Activated T-helper 1 cell treated with anti-CD3 and anti-CD28 coated beads, Interleukin-12 subunit alpha, Interleukin-12 subunit beta, Interleukin-2, Interleukin-4 antibody, amounts not matched to agents 30 ng/mL and 10 ng/mL and 1 ng/mL, durations not matched to agents 14 hours and 24 hours and 36 hours (primary cell): ENCODE data around the gene KCTD15. TPM values are rescaled to one million over a fixed set of nuclear protein-coding genes. Genes with fewer than 3 reads are reported as not detected.

Experiments
- DNase-seq: peaks from one replicate; pipeline ENCODE4 v3.0.0; 2021; ENCODE audit warnings: low spot score
- H3K27ac Mint-ChIP-seq: one replicate; pipeline ENCODE4 v1.8.0; 2021; ENCODE audit warnings: mild to moderate bottlenecking, mixed read lengths
- H3K27me3 Mint-ChIP-seq: one replicate; pipeline ENCODE4 v1.8.0; 2022; ENCODE audit warnings: mild to moderate bottlenecking, moderate library complexity, mixed read lengths; ENCODE audit not compliant: insufficient read depth
- H3K36me3 Mint-ChIP-seq: one replicate; pipeline ENCODE4 v1.8.0; 2021; ENCODE audit warnings: low read depth, mixed read lengths
- H3K4me1 Mint-ChIP-seq: one replicate; pipeline ENCODE4 v1.8.0; 2021; ENCODE audit warnings: low read depth, mixed read lengths
- H3K4me3 Mint-ChIP-seq: one replicate; pipeline ENCODE4 v1.8.0; 2021; ENCODE audit warnings: mild to moderate bottlenecking, moderate library complexity, mixed read lengths
- H3K9me3 Mint-ChIP-seq: one replicate; pipeline ENCODE4 v1.8.0; 2021; ENCODE audit warnings: mixed read lengths
- intact Hi-C: fragments of 100-400 bp; cut with micrococcal nuclease; formaldehyde crosslinking; loops from one replicate; pipeline ENCODE4 v1.15.1; 2024
- total RNA-seq: library from RNA; stranded (reverse); gene quantifications from 2 replicates; pipeline ENCODE4 v1.2.3, GENCODE V29; 2022

KCTD15 gene
- total RNA-seq, 1 donor from 2014 or later = 12.6 TPM

GRCh38 chr19:33794683-33795369 lies 1.8 kb upstream of the KCTD15 start:
- DNase-seq = no peak
- peak overlapping the region; percentile 67 for H3K4me3 Mint-ChIP-seq
- H3K36me3 Mint-ChIP-seq = no peaks in the 10 kb centered on the region
- no peaks in the 10 kb centered on the region for H3K4me1 Mint-ChIP-seq
- no peaks in the 10 kb centered on the region for H3K9me3 Mint-ChIP-seq
- no peak overlapping the region for H3K27ac Mint-ChIP-seq
- intact Hi-C loops = loop anchor here (1.0 kb wide), 1 partner anchor 25 kb away; no protein-coding TSS in a partner anchor
- peaks cover 28% of the 10 kb centered on the region for H3K27me3 Mint-ChIP-seq

- H3K36me3 Mint-ChIP-seq = no peaks in the 10 kb centered on the region
- peak overlapping the region; percentile 73 for H3K4me3 Mint-ChIP-seq
- H3K27me3 Mint-ChIP-seq = peaks cover 28% of the 10 kb centered on the region
- no peaks in the 10 kb centered on the region for H3K4me1 Mint-ChIP-seq
- peak; percentile 27 for DNase-seq
- intact Hi-C loops = loop anchor here (1.0 to 2.0 kb wide), 3 partner anchors 17 to 339 kb away; no protein-coding TSS in a partner anchor
- H3K27ac Mint-ChIP-seq = peak overlapping the region; percentile 52
- H3K9me3 Mint-ChIP-seq = no peaks in the 10 kb centered on the region
Measured at GRCh38 chr19:33795370-33796163, 1.1 kb upstream of the KCTD15 start.

DNA sequence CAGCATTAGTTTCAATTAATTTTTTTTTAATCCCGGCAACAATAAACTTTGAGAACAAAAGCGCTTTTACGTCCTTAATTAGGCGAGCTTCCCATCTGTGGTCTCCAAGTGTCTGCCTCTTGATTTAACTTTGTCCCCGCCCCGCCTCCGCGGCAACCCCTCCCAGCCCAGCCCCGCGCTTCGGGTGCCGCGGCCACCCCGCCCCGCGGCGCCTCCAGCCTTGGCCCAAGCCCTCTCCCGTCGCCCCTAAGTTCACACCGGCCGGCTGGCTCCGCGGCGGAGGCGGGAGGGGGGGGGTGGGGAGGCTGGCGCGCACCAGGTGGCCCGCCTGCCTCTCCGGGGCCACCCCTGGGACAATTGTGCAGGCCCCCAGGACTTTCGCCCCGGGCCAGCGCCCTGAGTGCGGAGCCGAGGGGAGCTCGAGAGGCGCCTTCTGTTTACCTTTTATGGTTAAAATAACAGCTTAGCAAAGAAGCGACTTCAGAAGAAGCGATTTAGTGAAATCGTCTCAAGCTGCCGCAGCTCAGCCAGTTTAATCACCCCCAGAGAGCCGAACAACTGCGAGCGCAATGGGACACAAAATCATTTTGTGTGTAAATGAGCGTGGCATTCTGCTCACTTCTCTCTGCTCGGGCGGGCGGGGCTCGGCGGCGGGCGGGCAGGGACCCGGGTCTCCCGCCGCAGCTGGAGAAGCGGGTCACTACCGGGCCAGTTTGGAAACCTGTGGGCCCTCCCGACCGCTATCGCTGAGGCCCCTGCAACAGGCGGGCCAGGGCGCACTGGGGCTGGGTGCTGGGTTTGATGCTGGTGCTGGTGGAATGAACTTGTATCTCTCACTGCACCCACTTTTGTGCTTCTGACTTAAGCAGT lies 1.4 kb downstream of the KCTD15 start:
- Mint-ChIP-seq H3K27ac (peak overlapping the region; percentile 44), H3K4me3 (peak overlapping the region; percentile 78), H3K4me1 (no peaks in the 10 kb centered on the region), H3K9me3 (no peaks in the 10 kb centered on the region), H3K36me3 (no peaks in the 10 kb centered on the region), H3K27me3 (peaks cover 22% of the 10 kb centered on the region)
- intact Hi-C loops = loop anchor here (2.0 kb wide), 1 partner anchor 337 kb away; no protein-coding TSS in a partner anchor
- DNase-seq = no peak

GRCh38 chr19:33798681-33799111 lies 2.0 kb downstream of the KCTD15 start:
- Mint-ChIP-seq H3K9me3 (no peaks in the 10 kb centered on the region), H3K4me3 (peak overlapping the region; percentile 39), H3K27me3 (peaks cover 16% of the 10 kb centered on the region), H3K27ac (no peak overlapping the region), H3K4me1 (no peaks in the 10 kb centered on the region), H3K36me3 (no peaks in the 10 kb centered on the region)
- intact Hi-C loops = no loop called here
- no peak for DNase-seq

GRCh38 chr19:33799476-33799875 lies 2.8 kb downstream of the KCTD15 start:
- Mint-ChIP-seq H3K9me3 (no peaks in the 10 kb centered on the region), H3K4me1 (no peaks in the 10 kb centered on the region), H3K4me3 (no peak overlapping the region), H3K36me3 (no peaks in the 10 kb centered on the region), H3K27me3 (peaks cover 16% of the 10 kb centered on the region), H3K27ac (no peak overlapping the region)
- DNase-seq = no peak
- intact Hi-C loops = no loop called here

DNA sequence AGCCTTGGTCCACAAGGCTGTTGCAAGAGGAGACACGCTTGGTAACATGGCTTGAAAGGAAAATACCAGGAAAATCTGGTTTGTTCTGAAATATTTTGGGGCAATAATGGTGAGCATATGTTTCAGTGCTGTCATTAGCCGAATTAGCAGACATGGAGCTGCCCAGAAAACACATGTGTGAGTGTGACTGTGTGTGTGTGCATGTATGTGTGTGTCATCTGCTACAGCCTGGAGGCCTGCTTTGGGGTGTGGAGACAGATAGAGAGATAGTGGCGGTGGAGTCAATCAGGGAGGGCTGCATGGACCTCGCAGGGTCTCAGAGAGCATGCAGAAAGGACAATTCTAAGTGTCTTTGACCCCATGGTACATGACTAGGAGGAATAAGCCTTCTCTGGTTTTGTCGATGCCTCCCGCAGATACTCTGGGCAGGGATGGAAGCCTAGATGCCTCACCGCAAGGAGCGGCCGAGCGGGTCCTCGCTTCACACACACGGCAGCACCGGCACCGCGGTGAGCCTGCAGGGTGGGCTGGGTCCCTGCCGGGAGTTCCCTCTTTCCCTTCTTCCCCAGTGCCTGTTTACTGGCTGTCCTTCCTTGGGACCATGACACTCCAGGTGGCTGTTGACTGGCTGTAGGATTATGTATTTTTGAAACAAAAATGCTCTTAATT lies 3.5 kb downstream of the KCTD15 start:
- Mint-ChIP-seq H3K9me3 (no peaks in the 10 kb centered on the region), H3K27ac (no peak overlapping the region), H3K4me3 (no peak overlapping the region), H3K27me3 (peaks cover 14% of the 10 kb centered on the region), H3K36me3 (no peaks in the 10 kb centered on the region), H3K4me1 (no peaks in the 10 kb centered on the region)
- intact Hi-C loops = no loop called here
- no peak for DNase-seq

- H3K4me1 Mint-ChIP-seq = peaks cover 6% of the 10 kb centered on the region
Measured at GRCh38 chr19:33801411-33801810, 4.7 kb downstream of the KCTD15 start.

GRCh38 chr19:33802001-33802400 lies 5.3 kb downstream of the KCTD15 start:
- Mint-ChIP-seq H3K4me1 (peaks cover 7% of the 10 kb centered on the region), H3K27ac (no peak overlapping the region), H3K4me3 (no peak overlapping the region), H3K36me3 (no peaks in the 10 kb centered on the region), H3K9me3 (no peaks in the 10 kb centered on the region), H3K27me3 (peaks cover 14% of the 10 kb centered on the region)
- intact Hi-C loops = no loop called here
- DNase-seq = no peak

More at GRCh38 chr19:33801411-33801810, 4.7 kb downstream of the KCTD15 start:
- H3K9me3 Mint-ChIP-seq = no peaks in the 10 kb centered on the region
- intact Hi-C loops = no loop called here
- H3K27ac Mint-ChIP-seq = no peak overlapping the region
- no peak overlapping the region for H3K4me3 Mint-ChIP-seq
- DNase-seq = no peak
- peaks cover 14% of the 10 kb centered on the region for H3K27me3 Mint-ChIP-seq
- H3K36me3 Mint-ChIP-seq = no peaks in the 10 kb centered on the region

DNA sequence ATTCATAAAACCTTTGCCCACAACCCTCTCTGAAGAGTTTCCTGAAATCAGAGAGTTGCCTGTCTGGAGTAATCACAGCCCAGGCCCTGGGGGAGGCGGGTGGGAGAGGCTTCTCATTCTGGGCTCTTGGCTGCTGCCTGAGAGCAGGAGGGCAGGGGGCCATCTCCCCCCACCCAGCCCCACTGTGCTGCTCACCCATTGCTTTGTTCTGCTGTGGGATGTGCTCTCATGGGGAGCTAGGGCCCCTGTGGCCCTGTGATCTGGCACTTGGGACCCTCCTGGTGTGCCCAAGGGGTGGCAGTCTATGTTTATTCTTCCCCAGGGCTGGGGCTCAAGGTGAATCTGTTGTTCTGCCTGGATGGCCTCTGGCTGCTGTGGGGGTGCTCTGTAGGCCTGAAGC lies 6.1 kb downstream of the KCTD15 start:
- Mint-ChIP-seq H3K4me3 (no peak overlapping the region), H3K4me1 (peaks cover 7% of the 10 kb centered on the region), H3K27me3 (peaks cover 10% of the 10 kb centered on the region), H3K27ac (no peak overlapping the region), H3K36me3 (no peaks in the 10 kb centered on the region), H3K9me3 (no peaks in the 10 kb centered on the region)
- DNase-seq = no peak
- intact Hi-C loops = no loop called here

- Mint-ChIP-seq H3K4me1 (peaks cover 7% of the 10 kb centered on the region), H3K27me3 (peaks cover 10% of the 10 kb centered on the region), H3K36me3 (no peaks in the 10 kb centered on the region), H3K9me3 (no peaks in the 10 kb centered on the region), H3K27ac (no peak overlapping the region), H3K4me3 (no peak overlapping the region)
- intact Hi-C loops = no loop called here
- no peak for DNase-seq
Measured at GRCh38 chr19:33803383-33803782, 6.7 kb downstream of the KCTD15 start.

DNA sequence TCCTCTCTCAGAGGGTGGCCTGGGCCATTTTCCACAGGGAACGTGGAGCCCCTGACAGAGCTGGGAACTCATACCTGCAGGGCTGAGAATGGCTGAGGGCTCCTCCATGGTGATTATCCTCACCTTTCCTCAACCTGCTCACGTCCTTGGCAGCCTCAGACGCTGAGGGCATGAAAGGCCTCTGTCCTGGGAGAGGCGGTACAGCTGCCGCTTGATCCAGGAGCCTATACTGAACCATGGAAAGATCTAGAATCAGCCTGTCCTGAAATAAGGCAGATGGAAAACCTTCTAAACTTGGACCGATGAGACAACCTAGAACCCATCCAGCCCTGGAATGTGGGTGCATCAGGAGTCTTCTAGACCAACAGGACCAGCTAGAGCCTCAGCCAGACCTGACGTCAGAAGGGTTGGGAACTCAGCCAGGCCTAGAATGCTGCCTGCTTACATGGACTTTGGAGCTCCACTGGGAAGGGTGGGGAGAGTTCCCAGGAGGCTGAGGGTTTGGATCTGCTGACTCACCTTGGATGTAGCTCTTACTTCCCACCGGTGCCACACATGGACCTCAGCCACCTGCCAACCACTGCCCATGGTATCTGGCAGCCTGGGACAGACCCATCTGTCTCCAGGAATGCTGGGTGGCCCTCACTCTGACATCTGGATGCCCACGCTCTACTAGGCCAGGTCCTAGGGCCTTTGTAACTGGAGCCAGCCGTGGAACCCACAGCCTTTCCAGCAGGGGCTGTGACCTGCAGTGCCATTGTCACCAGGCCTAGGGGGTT lies 7.5 kb downstream of the KCTD15 start:
- intact Hi-C loops = no loop called here
- Mint-ChIP-seq H3K27me3 (peaks cover 3% of the 10 kb centered on the region), H3K9me3 (no peaks in the 10 kb centered on the region), H3K4me3 (no peak overlapping the region), H3K36me3 (no peaks in the 10 kb centered on the region), H3K4me1 (peaks cover 7% of the 10 kb centered on the region), H3K27ac (no peak overlapping the region)
- no peak for DNase-seq

- Mint-ChIP-seq H3K27me3 (no peaks in the 10 kb centered on the region), H3K9me3 (no peaks in the 10 kb centered on the region), H3K27ac (no peak overlapping the region), H3K4me3 (no peak overlapping the region), H3K36me3 (no peaks in the 10 kb centered on the region), H3K4me1 (peaks cover 7% of the 10 kb centered on the region)
- DNase-seq = no peak
- intact Hi-C loops = no loop called here
Measured at GRCh38 chr19:33805313-33805712, 8.6 kb downstream of the KCTD15 start.
